Middle frontal gyrus (tissue), 1 donor: ENCODE results near the gene NSD1.

Experiments
- DNase-seq: peaks from one replicate; pipeline ENCODE4 v3.0.0-alpha.2; 2015; ENCODE audit warnings: low spot score; ENCODE audit errors: extremely low spot score

NSD1 gene

GRCh38 chr5:177307544-177308363 is 174.2 kb downstream of the NSD1 start:
- no peak for DNase-seq

GRCh38 chr5:177308740-177309139 is 175.2 kb downstream of the NSD1 start:
- no peak for DNase-seq

DNA sequence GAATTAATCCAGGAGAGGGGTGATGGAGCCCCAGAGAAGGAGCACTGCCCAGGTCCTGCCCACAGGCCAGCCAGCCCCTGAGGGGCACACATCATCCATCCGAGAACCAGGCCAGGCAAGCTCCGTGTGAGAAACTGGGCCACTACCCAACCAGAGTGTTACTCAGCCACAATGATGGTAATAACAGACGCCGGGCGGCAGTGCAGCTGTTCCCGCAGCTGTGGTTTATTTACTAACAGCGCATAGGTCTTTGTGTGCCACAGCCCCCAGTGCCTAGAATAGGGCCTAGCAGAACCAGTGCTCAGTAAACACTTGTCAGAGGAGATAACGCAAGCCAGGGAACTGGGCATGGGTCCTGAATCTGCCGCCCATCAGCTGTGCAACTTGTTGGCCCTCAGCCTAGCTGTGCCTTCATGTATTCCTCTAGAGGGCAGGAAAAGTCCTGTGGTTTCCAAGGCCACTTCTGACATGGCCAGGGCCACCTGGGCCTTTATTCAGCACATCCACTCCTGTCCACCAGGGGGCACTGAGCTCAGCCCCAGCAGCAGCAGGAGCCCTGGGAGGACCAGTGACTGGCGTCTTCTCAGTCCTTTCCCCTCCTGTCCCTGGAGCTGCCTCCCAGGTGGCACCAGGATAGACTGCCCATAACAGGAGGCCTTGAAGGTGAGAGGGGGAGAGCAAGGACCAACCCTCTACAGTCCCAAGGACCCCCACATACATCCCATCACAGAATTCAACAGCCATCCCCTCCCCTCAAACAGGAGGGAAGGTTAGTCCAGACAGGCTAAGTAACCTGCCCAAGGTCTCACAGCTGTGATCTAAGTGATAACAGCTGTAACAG is 176.0 kb downstream of the NSD1 start:
- DNase-seq, result no peak

- no peak for DNase-seq
Observed at GRCh38 chr5:177310332-177310731, 176.8 kb downstream of the NSD1 start.

- DNase-seq, result no peak
Observed at GRCh38 chr5:177310757-177311391, 177.3 kb downstream of the NSD1 start.

DNA sequence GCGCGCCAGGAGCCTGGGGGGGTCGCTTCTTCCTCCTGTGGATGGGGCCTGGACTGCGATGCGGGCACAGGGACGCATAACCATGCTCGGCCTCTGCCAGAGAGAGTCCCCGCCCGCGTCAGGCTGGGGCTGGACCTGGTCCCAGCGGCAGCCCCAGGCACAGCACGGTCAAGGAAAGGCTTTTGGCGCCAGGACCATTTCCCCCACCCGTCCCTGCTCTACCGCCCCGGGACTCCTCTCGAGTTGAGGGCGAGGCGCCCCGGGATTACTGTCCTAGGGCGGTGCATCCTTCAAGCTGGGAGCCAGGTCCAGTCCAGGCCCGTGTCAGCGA is 177.8 kb downstream of the NSD1 start:
- no peak for DNase-seq

GRCh38 chr5:177311723-177312648 is 178.4 kb downstream of the NSD1 start, which contains the start of gene MXD3:
Gene MXD3, minus strand, starts transcription at chr5:177311898. Its CDS starts 68 bp downstream, at chr5:177311830.
- DNase-seq, result peak; percentile 91

GRCh38 chr5:177312649-177313181 is 179.1 kb downstream of the NSD1 start:
- no peak for DNase-seq

GRCh38 chr5:177313561-177314259 is 180.1 kb downstream of the NSD1 start:
- no peak for DNase-seq

DNA sequence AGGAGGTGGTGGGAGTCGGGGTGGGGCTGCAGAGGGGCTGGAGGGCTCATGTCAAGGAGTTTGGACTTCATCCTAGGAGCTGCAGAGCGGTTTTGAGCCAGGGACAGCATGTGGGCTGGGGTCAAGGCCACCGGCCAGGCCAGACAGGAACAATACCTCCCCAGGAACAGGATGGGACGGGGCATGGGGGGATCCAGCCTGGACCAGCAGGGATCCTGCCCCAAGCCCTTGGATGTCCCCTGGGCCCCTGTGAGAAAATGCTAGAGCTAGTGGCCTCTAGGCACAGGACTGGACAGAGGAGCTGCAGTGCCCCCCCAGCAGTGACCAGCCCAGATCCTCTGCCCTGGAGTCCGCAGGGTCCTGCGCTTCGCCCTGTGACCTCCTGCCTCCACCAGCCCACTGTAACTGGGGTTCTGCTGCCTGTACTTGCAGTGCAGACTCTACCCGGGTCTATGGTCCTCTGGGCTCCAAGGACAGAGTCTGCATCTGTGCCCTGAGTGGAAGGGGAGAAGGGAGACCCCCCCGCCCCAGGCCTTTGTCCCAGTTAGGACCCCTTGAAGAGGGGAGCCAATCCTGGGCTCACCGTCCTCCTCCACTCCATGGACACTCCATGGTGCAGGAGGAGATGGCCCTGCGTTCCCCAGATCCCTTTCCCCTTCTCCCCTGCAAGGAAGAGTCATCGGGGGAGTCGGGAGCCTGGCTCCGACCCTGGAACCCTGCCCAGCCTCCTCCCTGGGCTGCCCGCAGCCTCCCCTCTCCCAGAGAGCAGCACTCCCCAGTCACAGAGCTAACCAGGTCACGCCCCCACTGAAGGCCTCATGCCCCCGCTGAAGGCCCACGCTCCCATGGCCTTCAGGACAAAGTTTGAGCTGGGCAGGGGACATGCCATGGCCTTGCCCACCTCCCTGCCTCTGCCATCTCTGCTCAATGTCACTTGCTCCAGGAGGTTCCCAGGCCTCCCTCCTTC is 181.1 kb downstream of the NSD1 start:
- no peak for DNase-seq

DNA sequence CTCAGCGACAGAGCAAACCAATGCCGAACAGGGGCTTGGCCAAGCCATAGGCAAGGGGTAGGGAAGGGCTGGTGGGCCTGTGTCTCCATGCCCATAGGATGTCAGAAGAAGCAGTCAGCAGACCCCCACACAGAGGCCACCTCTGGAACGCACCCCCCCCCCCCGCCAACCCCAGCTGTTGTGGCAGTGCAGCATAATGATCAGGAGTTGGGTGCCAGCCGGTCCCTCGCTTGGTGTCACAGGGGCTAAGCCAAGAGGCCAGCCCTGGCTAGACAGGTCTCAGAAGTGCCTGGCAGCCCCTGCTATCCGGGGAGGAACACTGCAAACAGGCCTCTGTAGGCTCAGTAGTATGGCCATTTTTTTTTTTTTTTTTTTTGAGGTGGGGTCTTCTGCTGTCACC is 181.8 kb downstream of the NSD1 start:
- DNase-seq, result no peak

GRCh38 chr5:177316005-177316404 is 182.4 kb downstream of the NSD1 start:
- no peak for DNase-seq

- DNase-seq, result peak; percentile 51
Observed at GRCh38 chr5:177317959-177318377, 184.4 kb downstream of the NSD1 start.

DNA sequence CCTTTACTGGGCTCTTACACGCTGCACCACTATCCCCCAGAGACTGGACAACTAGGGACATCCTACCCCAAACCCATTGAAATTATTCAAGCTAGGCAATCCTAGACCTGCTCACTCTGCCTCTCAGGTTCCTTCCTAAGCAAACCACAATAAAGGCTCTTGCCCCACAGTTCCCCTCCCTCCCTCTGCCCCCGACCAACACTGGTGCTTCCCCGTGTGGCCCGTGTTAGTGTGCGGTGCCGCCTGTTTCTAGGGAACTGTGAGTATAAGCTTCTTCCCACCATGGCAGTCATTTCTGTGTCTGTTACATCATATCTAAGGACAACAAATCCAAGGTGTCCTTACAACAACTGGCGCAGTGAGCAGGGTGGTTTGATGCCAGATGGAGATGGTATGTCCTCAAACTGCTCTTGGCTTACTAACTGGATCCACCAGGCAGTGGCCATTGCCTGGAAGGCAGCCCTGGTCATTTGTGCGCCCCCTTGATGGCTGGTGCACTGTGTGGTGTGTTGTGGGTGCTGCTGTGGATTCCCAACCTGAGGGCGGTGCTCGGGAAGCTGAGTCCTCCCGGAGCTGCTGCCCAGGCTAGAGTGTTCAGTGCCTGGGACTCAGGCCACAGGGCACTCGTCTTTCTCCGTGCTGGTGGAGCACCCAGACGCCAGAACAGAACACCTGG is 186.5 kb downstream of the NSD1 start:
- DNase-seq, result no peak

DNA sequence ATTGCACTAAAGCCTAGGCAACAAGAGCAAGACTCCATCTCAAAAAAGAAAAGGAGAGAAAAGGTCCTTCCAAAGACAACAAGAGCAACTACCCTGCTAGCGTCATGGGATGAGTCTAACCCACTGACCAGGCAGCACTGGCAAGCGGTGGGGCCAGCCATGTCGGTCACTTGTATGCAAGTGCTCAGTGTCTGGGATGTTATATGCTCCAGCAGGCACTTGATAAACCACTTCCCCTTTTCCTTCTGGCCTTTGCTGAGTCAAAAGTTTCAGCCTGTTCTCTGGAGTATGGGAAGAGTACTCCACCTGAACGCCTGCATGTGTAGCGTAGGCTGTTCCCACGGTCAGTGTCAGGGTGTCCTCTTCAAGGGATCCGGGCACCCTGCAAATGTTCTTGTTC is 187.3 kb downstream of the NSD1 start:
- no peak for DNase-seq

DNA sequence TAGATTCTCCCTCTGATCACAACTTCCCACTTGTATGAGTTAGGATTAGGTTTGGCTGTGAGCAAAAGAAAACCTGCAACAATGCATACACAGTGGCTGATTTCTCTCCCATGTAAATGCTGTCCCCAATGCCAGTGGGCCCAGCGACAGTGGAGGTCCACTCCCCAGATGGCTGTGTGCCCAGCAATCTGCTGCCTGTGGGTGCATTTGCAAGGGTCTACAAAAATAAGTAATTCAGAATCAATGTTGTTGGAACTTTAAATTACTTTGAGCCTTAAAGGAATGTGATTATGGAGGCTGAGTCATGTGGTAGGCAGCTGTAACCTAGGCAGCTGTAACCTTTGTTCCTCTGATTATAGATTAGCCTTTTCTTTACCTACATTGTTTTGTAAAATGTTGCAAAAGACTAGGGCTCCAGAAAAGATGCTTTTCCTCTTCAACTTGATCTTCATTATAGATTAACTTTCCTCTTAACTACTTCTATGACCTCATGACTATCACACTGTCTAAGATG is 192.4 kb downstream of the NSD1 start:
- DNase-seq, result no peak

DNA sequence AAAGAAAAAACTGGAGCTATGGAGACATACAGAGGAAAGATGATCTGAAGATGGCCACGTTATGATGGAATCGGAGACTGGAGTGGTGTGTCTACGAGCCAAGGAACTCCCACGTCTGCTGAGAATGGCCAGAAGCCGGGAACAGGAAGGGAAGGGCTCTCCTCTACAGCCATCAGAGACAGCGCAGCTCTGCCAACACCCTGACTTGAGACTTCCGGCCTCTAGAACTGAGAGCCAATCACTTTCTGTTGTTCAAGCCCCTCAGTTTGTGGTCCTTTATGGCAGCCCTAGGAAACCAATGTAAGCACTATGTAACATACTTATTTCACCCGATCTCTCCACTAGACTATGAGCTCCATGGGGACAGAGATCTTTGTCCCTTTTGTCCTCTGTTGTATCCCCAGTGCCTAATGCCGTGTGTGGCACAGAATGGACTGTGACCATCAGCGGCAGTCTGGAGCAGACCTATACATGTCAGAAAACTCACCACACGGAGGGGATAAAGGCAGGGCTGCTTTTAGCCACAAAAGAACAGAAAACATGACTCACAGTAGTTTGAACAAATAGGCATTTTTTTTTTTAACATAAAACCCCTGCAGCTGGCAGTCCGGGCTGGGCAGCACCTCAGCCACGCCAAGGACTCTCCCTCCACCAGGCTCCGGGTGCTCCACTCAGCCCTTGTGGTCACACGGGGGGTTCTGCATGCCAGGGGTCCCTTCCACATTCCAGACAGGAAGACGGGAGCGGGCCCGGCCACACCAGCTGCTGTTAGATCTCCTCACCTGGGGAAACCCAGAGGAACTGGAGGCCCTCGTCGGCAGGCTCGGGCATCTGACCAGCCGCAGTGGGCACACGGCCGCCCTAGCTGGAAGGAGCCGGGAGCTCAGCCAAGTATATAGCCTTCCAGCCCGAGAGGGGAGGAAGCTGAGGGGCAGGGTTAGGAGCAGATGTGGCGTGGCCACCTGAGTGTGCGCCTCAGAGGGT is 194.3 kb downstream of the NSD1 start:
- no peak for DNase-seq
